ENCODE measurements around the gene B4GALT2. TPM values are rescaled to one million over a fixed set of nuclear protein-coding genes. Genes with fewer than 3 reads are reported as not detected.

Gene B4GALT2
- total and polyA plus RNA-seq, 9 of the 15 experiments (the other 6 are each of a cell fraction or from before 2014, with no cell fraction given): 1.3 to 86.8 (median 43.8) TPM

- TF ChIP-seq ETS1 (conservative IDR thresholded peaks at IDR 0.05; ENCODE audit: control insufficient read depth, low read depth, low read length) (peak; percentile 99), CREB3L1 (IDR thresholded peaks at IDR 0.05; ENCODE audit: borderline replicate concordance, low read depth) (peak; percentile 95), ZNF134 (CRISPR knock-in tag; conservative IDR thresholded peaks at IDR 0.05) (0 out of 2 replicates have a peak, but pooled peaks have one; percentile 11), CHAMP1 (IDR thresholded peaks at IDR 0.05) (no peak), DACH1 (IDR thresholded peaks at IDR 0.05; ENCODE audit: partially characterized antibody) (no peak), TFAM (CRISPR knock-in tag; conservative IDR thresholded peaks at IDR 0.05) (no peak), DDX20 (tag; IDR thresholded peaks at IDR 0.05; ENCODE audit: low read depth) (no peak), ADNP (tag; IDR thresholded peaks at IDR 0.05) (no peak), KLF6 (CRISPR knock-in tag; IDR thresholded peaks at IDR 0.05; ENCODE audit: borderline replicate concordance) (0 out of 2 replicates have a peak, but pooled peaks have one; percentile 43), CC2D1A (IDR thresholded peaks at IDR 0.05) (no peak), SMC3 (conservative IDR thresholded peaks at IDR 0.05; ENCODE audit: insufficient read depth, low read depth, low read length) (no peak; the same call in 1 of the 2 replicates), RUNX1 (IDR thresholded peaks at IDR 0.05; ENCODE audit: low read depth) (no peak; the same call in none of the 2 replicates), ZNF764 (CRISPR knock-in tag; IDR thresholded peaks at IDR 0.05; ENCODE audit: low read depth) (no peak), HMG20B (CRISPR knock-in tag; IDR thresholded peaks at IDR 0.05) (no peak), NFATC3 (IDR thresholded peaks at IDR 0.05) (no peak), YBX1 (IDR thresholded peaks at IDR 0.05) (no peak), PHF20 (IDR thresholded peaks at IDR 0.05; ENCODE audit: partially characterized antibody) (peak; percentile 79), PREB (CRISPR knock-in tag; IDR thresholded peaks at IDR 0.05) (no peak), FUS (optimal IDR thresholded peaks at IDR 0.05; ENCODE audit: low read depth, low read length) (no peak), ZBTB5 (IDR thresholded peaks at IDR 0.05) (no peak)
These were observed 4.4 kb upstream of the B4GALT2 start, which contains the start of gene ATP6V0B (continued) for GRCh38 chr1:43974443-43975248.

Measured in K562 (cell line).